Left forelimb (tissue), 1 donor: ENCODE measurements around the gene CYSLTR2.
"Not testable (repeated sequence)": the region's sequence is repeated elsewhere in the genome, so short reads cannot be mapped to it uniquely, and the experiment has no call there.

Experiments used
- DNase-seq: peaks from one replicate; pipeline ENCODE4 v3.0.0-alpha.2; 2018; ENCODE audit warnings: low spot score

CYSLTR2 gene

GRCh38 chr13:48644951-48645350, 8.8 kb upstream of the CYSLTR2 start:
- no peak for DNase-seq

GRCh38 chr13:48645845-48646244, 7.9 kb upstream of the CYSLTR2 start:
- no peak for DNase-seq

GRCh38 chr13:48646791-48647190, 6.9 kb upstream of the CYSLTR2 start:
- no peak for DNase-seq

- DNase-seq, result no peak
Measured at GRCh38 chr13:48647625-48648024, 6.1 kb upstream of the CYSLTR2 start.

GRCh38 chr13:48648446-48648845, 5.3 kb upstream of the CYSLTR2 start:
- no peak for DNase-seq

- DNase-seq, result no peak
Measured at GRCh38 chr13:48652851-48653471, 768 bp upstream of the CYSLTR2 start.

GRCh38 chr13:48654511-48654910, 782 bp downstream of the CYSLTR2 start:
- DNase-seq, result no peak

GRCh38 chr13:48655291-48655690, 1.6 kb downstream of the CYSLTR2 start:
- no peak for DNase-seq

- DNase-seq, result no peak
Measured at GRCh38 chr13:48656608-48657007, 2.9 kb downstream of the CYSLTR2 start.

GRCh38 chr13:48660361-48661076, 6.8 kb downstream of the CYSLTR2 start:
- no peak for DNase-seq

- DNase-seq, result no peak
Measured at GRCh38 chr13:48661107-48661506, 7.4 kb downstream of the CYSLTR2 start.

GRCh38 chr13:48662226-48662625, 8.5 kb downstream of the CYSLTR2 start:
- no peak for DNase-seq

- no peak for DNase-seq
Measured at GRCh38 chr13:48667136-48667535, 13.4 kb downstream of the CYSLTR2 start.

GRCh38 chr13:48671421-48671820, 17.7 kb downstream of the CYSLTR2 start:
- DNase-seq, result not testable (repeated sequence)

- DNase-seq, result no peak
Measured at GRCh38 chr13:48675247-48675646, 21.5 kb downstream of the CYSLTR2 start.

- no peak for DNase-seq
Measured at GRCh38 chr13:48678316-48678715, 24.6 kb downstream of the CYSLTR2 start.

GRCh38 chr13:48679941-48680680, 26.4 kb downstream of the CYSLTR2 start:
- no peak for DNase-seq

GRCh38 chr13:48680756-48681392, 27.1 kb downstream of the CYSLTR2 start:
- DNase-seq, result no peak

GRCh38 chr13:48681905-48682304, 28.2 kb downstream of the CYSLTR2 start:
- no peak for DNase-seq

GRCh38 chr13:48682436-48682835, 28.7 kb downstream of the CYSLTR2 start:
- DNase-seq, result no peak

GRCh38 chr13:48686636-48687210, 33.0 kb downstream of the CYSLTR2 start:
- no peak for DNase-seq

GRCh38 chr13:48687249-48687648, 33.5 kb downstream of the CYSLTR2 start:
- DNase-seq, result no peak
